Body of pancreas (tissue), 4 donors: Measurements from ENCODE around the gene WNT6.

Source experiments
- CTCF ChIP-seq, 7 experiments: fragments of 450-650 bp in 4 of 7; fragments of 200-600 bp in 3 of 7; sonication (generic) in 3 of 7; IDR thresholded peaks; one replicate each; pipeline ENCODE4 v1.5.1; 2016 to 2019; ENCODE audit warnings: antibody characterized with exemption in 7 of 7
- POLR2A ChIP-seq, 3 donors: fragments of 450-650 bp; IDR thresholded peaks; one replicate each; pipeline ENCODE4 v1.6.1; 2016; ENCODE audit warnings: antibody characterized with exemption in 3 of 3, mild to moderate bottlenecking in 2 of 3

DNA sequence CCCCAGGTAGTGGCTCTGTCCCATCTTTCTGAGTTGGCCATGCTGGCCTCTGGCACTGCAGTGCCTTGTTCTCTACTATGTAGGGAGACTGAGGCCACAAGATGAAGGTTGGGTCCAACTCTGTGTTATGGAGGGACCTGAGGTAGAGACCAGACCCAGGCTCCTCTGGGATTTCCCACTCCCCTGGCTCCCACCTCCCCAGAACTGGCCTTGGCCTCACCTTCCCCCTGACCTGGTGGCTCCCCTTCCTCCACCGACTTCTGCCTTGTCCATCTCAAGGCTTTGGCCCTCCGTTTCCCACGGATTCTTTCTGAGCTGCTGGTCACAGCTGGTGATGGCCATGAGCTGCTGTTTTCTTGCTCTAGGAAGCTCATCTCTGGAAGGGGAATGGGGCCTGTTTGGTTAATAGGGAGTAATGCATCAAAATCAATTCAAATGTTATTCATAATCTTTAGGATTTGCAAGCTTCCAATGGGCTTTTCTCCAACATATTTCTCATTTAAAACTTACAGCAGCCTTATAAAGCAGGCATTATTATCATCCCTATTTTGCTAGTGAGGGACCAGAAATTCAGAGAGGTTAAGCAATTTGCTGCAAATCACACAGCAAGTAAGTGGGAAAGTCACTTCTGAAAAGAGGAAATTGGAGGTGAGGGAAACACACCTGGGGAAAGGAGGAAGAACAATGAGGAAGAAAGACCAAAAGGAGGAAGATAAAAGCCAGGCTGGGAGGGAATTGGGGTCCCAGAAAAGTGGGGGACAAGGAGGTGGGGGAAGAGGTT is 28.9 kb upstream of the WNT6 start:
- TF ChIP-seq CTCF (IDR thresholded peaks at IDR 0.05) (no peak), POLR2A (IDR thresholded peaks at IDR 0.05) (no peak)
